Keratinocyte (primary cell): ENCODE data around the gene GLCE. TPM values are rescaled to one million over a fixed set of nuclear protein-coding genes. Genes with fewer than 3 reads are reported as not detected.

Source experiments
- DNase-seq: peaks from one replicate; pipeline ENCODE4 v3.0.0-alpha.2; 2011; ENCODE audit warnings: low read depth, missing footprints, low spot score
- FAIRE-seq: peaks from 2 replicates; lab custom pipeline; 2011; peaks lifted over from hg19 to GRCh38; lab: Jason Lieb, UNC
- H2AFZ ChIP-seq: 2 replicates; pipeline ENCODE4 v1.6.0; 2012; ENCODE audit warnings: low read length, control low read depth, inconsistent platforms; ENCODE audit not compliant: control insufficient read depth
- H3K27ac ChIP-seq: 2 replicates; pipeline ENCODE4 v1.5.1; 2011; ENCODE audit warnings: low read length; ENCODE audit not compliant: control insufficient read depth, insufficient read depth
- H3K27me3 ChIP-seq: 3 replicates; pipeline ENCODE4 v1.6.0; 2011; ENCODE audit warnings: low read length; ENCODE audit not compliant: control insufficient read depth, insufficient read depth; ENCODE audit errors: extremely low read depth
- H3K36me3 ChIP-seq, 2 experiments: 2 replicates in 1 of 2; 3 replicates in 1 of 2; pipeline ENCODE4 v1.5.1; 2011; ENCODE audit warnings: low read length in 2 of 2, mild to moderate bottlenecking in 1 of 2; ENCODE audit not compliant: control insufficient read depth in 2 of 2, insufficient read depth in 2 of 2; ENCODE audit errors: extremely low read depth in 1 of 2
- H3K4me1 ChIP-seq: 3 replicates; pipeline ENCODE4 v1.5.1; 2011; ENCODE audit warnings: low read length; ENCODE audit not compliant: control insufficient read depth, insufficient read depth; ENCODE audit errors: extremely low read depth
- H3K4me2 ChIP-seq: 3 replicates; pipeline ENCODE4 v1.6.0; 2011; ENCODE audit warnings: low read depth, low read length; ENCODE audit not compliant: control insufficient read depth, insufficient read depth; ENCODE audit errors: extremely low read depth
- H3K4me3 ChIP-seq, 3 experiments: fragments of 200-600 bp in 1 of 3; sonication (generic) in 1 of 3; 2 replicates in 2 of 3; 3 replicates in 1 of 3; pipeline ENCODE4 v1.5.1; 2011 to 2016; ENCODE audit warnings: low read length in 3 of 3, mild to moderate bottlenecking in 3 of 3, control low read depth in 2 of 3, inconsistent platforms in 1 of 3, low read depth in 1 of 3, mixed read lengths in 1 of 3, mixed run types in 1 of 3, moderate library complexity in 1 of 3; ENCODE audit not compliant: control insufficient read depth in 2 of 3, insufficient read depth in 2 of 3; ENCODE audit errors: extremely low read depth in 1 of 3
- H3K79me2 ChIP-seq: 2 replicates; pipeline ENCODE4 v1.6.0; 2012; ENCODE audit warnings: low read length; ENCODE audit not compliant: control insufficient read depth, insufficient read depth
- H3K9ac ChIP-seq: 3 replicates; pipeline ENCODE4 v1.6.0; 2011; ENCODE audit warnings: low read length; ENCODE audit not compliant: control insufficient read depth, insufficient read depth; ENCODE audit errors: extremely low read depth
- H3K9me1 ChIP-seq: 3 replicates; pipeline ENCODE4 v1.6.0; 2011; ENCODE audit warnings: low read length; ENCODE audit not compliant: control insufficient read depth, insufficient read depth; ENCODE audit errors: extremely low read depth
- H3K9me3 ChIP-seq: 2 replicates; pipeline ENCODE4 v1.5.1; 2012; ENCODE audit warnings: low read depth, low read length; ENCODE audit not compliant: control insufficient read depth
- H4K20me1 ChIP-seq: 3 replicates; pipeline ENCODE4 v1.6.0; 2011; ENCODE audit warnings: low read length; ENCODE audit not compliant: control insufficient read depth, insufficient read depth; ENCODE audit errors: extremely low read depth
- CTCF ChIP-seq, 3 experiments: IDR thresholded peaks in 1 of 3; conservative IDR thresholded peaks in 1 of 3; optimal IDR thresholded peaks in 1 of 3; 2 replicates in 2 of 3; 3 replicates in 1 of 3; pipeline versions ENCODE3 to v1.5.1; 2011; ENCODE audit warnings: low read length in 3 of 3, mild to moderate bottlenecking in 3 of 3, moderate library complexity in 2 of 3, control low read depth in 1 of 3, inconsistent platforms in 1 of 3; ENCODE audit not compliant: insufficient read depth in 2 of 3; ENCODE audit errors: extremely low read depth in 1 of 3
- EZH2 ChIP-seq: IDR thresholded peaks from one replicate; pipeline ENCODE4 v1.6.1; 2012; ENCODE audit warnings: inconsistent platforms, mild to moderate bottlenecking, low read length, moderate library complexity
- dilution Hi-C: fragments of 300-500 bp; cut with MboI; formaldehyde crosslinking; loops from one replicate; pipeline ENCODE4 v1.7.0; 2020; ENCODE audit warnings: low sequenced_read_pairs; ENCODE audit not compliant: extremely low pct_ligation_motif_present
- polyA plus RNA-seq, 5 experiments: library from polyadenylated mRNA; depleted of rRNA in 3 of 5; stranded (reverse) in 3 of 5; stranded (forward) in 1 of 5; unstranded in 1 of 5; fragments of >200 nt; gene quantifications; 1 replicate in 1 of 5; 2 replicates in 3 of 5; 3 replicates in 1 of 5; pipeline versions ENCODE4 v1.2.1 to v1.2.3, GENCODE V29; 2011 to 2012; ENCODE audit warnings: missing spikeins in 2 of 5, low read depth in 1 of 5, low replicate concordance in 1 of 5

The GLCE gene
- polyA plus RNA-seq, 1 donor (not counting 4 experiments of a cell fraction or from before 2014, with no cell fraction given), result 16.3 TPM

- peaks cover 16% of the 10 kb centered on the region for H3K27me3 ChIP-seq
- no peaks in the 10 kb centered on the region for H3K9me3 ChIP-seq
- no peak for FAIRE-seq
- no peak overlapping the region for H3K4me3 ChIP-seq
- no peak overlapping the region for H3K27ac ChIP-seq
- dilution Hi-C loops, result no loop called here
- no peaks in the 10 kb centered on the region for H3K79me2 ChIP-seq
- no peak for TF ChIP-seq EZH2
- no peak for TF ChIP-seq CTCF (optimal IDR thresholded peaks at IDR 0.05 in 1 of 3, IDR thresholded peaks at IDR 0.05 in 1 of 3, conservative IDR thresholded peaks at IDR 0.05 in 1 of 3; ENCODE audit: extremely low read depth in 1 of 3, insufficient read depth in 2 of 3, low read length in 3 of 3)
- no peak for DNase-seq
- H3K9ac ChIP-seq, result no peak overlapping the region
- no peak overlapping the region for H2AFZ ChIP-seq
- no peaks in the 10 kb centered on the region for H4K20me1 ChIP-seq
- no peaks in the 10 kb centered on the region for H3K36me3 ChIP-seq
- H3K4me1 ChIP-seq, result no peaks in the 10 kb centered on the region
- H3K4me2 ChIP-seq, result no peak overlapping the region
- H3K9me1 ChIP-seq, result no peaks in the 10 kb centered on the region
Measured at GRCh38 chr15:69134791-69135190, 25.6 kb upstream of the GLCE start.

GRCh38 chr15:69135499-69135898, 24.9 kb upstream of the GLCE start:
- Histone ChIP-seq H3K79me2 (no peaks in the 10 kb centered on the region), H3K36me3 (no peaks in the 10 kb centered on the region), H3K4me1 (no peaks in the 10 kb centered on the region), H3K27me3 (peaks cover 22% of the 10 kb centered on the region), H3K27ac (no peak overlapping the region), H3K9ac (no peak overlapping the region), H4K20me1 (no peaks in the 10 kb centered on the region), H3K4me2 (no peak overlapping the region), H3K9me3 (no peaks in the 10 kb centered on the region), H3K4me3 (no peak overlapping the region), H3K9me1 (no peaks in the 10 kb centered on the region), H2AFZ (no peak overlapping the region)
- FAIRE-seq, result no peak
- dilution Hi-C loops, result no loop called here
- no peak for DNase-seq
- no peak for TF ChIP-seq CTCF (optimal IDR thresholded peaks at IDR 0.05 in 1 of 3, IDR thresholded peaks at IDR 0.05 in 1 of 3, conservative IDR thresholded peaks at IDR 0.05 in 1 of 3; ENCODE audit: extremely low read depth in 1 of 3, insufficient read depth in 2 of 3, low read length in 3 of 3)
- TF ChIP-seq EZH2, result no peak
